ENCODE measurements around the gene ARHGAP9.

Gene ARHGAP9

DNA sequence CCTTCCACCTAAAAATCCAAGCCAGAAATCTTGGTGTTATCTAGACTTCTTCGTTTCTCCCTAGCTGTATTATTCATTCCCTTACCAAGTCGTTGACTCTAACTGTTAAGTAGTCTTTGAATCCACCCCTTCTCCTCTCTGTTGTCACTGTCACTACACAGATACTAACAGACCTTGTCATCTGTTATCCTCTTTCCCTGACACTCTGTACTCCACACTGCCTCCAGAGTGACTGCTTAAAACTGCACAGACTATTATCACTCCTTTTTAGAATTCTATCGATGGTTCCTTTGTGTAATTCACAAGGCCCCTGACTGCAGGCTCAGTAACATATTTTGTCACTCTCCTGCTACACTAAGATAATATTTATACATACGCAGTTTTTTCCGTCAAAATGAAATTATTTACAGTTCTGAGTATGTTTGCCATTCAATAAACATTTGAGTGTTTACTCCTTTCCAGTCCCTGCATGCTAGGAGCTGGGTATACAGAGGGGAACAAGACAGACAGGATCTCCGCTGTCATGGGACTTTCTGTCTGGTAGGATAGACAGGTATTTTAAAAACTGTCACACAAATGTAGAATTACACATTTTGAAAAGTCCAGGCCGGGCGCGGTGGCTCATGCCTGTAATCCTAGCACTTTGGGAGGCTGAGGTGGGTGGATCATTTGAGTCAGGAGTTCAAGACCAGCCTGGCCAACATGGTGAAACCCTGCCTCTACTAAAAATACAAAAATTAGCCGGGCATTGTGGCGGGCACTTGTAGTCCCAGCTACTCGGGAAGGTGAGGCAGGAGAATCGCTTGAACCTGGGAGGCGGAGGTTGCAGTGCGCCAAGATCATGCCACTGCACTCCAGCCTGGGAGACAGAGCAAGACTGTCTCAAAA, 12.0 kb upstream of the ARHGAP9 start:
- no peak for DNase-seq

DNA sequence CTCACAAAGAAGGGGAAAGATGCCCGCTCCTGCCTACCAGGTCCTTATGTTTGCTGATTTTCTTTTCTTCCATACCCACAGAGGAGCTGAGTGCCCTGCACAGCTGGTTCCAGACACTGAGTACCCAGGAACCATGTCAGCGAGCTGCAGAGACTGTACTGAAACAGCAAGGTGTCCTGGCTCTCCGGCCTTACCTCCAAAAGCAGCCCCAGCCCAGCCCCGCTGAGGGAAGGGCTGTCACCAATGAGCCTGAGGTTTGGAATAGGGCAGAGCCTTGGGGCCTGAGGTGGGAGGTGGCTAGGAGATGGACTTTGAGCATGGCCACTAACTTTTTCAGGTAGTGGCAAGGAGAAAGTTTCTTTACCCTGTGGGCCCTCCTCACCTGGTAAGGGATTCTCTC, 10.5 kb upstream of the ARHGAP9 start:
- no peak for DNase-seq

DNA sequence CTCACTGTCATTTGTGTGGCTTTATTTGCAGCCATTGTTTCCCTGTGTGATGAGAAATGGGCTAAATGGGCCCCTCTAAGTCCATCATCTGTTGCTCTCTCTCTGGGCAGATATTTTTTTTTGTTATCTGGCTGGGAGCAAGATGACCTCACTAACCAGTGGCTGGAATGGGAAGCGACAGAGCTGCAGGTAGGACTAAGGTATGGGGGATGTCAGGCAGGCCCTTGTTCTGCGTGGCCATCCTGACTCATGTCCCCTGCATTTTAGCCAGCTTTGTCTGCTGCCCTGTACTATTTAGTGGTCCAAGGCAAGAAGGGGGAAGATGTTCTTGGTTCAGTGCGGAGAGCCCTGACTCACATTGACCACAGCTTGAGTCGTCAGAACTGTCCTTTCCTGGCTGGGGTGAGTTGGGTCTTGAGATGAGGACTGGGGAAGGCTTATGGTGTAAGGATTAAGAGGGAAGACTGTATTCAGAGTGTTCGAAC, 9.5 kb upstream of the ARHGAP9 start:
- no peak for DNase-seq

DNA sequence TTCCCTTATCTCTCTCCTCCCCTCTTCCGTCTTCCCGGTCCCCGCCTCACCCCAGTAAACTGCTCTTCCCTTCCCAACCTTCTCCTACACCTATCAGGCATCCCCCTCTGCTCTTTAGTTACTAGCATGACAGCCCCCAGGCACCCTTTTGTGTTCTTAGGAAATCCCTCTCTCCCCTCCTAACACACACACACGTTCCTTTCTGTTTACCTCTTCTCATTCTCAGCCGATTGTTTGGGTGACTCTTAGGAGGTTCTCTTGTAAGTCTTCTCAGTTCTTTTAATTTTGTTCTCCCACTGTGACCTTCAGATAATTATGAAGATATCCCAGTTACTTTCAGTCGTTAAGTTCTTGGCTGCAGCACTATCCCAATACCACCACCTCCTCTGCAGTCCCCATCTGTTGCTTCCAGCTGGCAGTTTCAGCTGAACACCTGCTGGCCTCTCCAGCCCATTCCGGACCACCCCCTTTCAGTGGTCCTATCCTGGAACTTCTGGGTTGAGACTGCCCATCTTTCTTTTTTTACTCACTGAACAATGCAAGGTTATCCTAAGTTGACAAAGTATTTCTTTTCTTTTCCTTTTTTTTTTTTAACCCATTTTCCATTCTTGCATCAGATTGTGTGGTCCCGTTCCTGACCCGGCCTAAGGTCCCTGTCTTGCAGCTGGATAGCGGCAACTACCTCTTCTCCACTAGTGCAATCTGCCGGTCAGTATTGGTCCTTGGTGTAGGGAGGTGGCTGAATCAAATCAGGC, 8.9 kb upstream of the ARHGAP9 start:
- no peak for DNase-seq

DNA sequence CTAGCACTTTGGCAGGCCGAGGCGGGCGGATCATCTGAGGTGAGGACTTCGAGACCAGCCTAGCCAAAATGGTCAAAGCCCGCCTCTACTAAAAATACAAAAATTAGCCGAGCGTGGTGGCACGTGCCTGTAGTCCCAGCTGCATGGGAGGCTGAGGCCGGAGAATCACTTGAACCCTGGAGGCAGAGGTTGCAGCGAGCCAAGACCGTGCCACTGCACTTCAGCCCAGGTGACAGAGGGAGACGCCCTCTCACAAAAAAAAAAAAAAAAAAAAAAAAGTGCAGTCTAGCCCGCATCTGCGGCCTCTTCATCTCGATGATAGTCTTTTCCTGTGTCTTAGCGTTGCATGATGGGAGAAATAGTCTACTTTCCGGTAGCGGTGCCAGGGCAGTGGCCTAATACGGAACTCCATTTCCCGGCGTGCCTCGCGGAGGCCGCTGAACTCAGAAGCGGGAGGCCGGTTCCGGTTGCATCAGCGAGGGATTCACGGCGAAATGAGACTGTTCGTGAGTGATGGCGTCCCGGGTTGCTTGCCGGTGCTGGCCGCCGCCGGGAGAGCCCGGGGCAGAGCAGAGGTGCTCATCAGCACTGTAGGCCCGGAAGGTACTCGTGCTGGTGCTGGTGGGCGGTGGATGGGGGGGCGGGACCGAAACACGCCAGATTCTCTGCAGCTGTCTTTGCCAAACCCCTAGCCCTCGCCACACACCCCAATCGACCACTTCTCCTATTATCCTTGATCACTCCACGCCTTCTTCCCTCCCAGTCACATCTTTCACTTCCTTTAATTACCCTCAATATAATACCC, 8.1 kb upstream of the ARHGAP9 start, which contains the start of gene MARS1:
Gene MARS1 (plus strand): TSS at position 472 of the 805 bp plus-strand sequence. CDS start 23 bp downstream, at position 495.
- DNase-seq = peak; percentile 93

DNA sequence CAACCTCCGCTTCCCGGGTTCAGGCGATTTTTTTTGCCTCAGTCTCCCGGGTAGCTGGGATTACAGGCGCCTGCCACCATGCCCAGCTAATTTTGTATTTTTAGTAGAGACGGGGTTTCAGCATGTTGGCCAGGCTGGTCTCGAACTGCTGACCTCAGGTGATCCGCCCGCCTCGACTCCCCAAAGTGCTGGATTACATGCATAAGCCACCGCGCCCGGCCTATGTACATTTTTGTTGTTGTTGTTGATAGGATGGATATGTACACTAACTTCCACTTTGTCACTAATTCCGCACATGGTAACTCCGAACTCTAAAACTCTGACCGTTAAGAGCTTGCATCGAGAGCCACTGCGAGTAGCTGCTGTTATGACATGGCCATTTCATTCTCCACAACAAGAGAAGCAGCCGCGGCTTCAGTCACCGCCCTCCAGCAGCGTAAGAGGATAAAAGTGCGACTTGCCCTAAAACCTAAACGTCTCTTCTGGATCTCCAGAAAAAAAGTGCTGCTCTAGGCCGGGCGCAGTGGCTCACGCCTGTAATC, 7.5 kb upstream of the ARHGAP9 start:
- no peak for DNase-seq

GRCh38 chr12:57485695-57486094, 6.0 kb upstream of the ARHGAP9 start:
- DNase-seq = no peak

GRCh38 chr12:57483466-57483865, 3.8 kb upstream of the ARHGAP9 start:
- DNase-seq = no peak

- DNase-seq = no peak
Measured at GRCh38 chr12:57481671-57482070, 2.0 kb upstream of the ARHGAP9 start.

DNA sequence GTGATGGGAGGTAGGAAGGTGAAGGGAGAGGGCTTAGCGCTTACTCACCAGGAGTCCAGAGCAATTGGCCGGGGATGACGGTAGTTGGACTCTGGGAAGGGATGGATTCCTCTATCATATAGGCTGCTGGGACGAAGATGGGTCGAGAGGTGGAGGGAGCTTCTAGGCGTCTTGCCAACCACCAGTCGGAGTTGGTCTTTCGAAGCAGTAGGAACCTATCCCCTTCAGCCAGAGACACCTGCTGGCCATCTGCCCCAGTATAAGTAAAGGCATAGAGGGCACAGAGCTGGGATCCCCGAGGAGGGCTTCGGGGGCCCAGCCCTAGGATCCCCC, 657 bp downstream of the ARHGAP9 start:
- DNase-seq = no peak

DNA sequence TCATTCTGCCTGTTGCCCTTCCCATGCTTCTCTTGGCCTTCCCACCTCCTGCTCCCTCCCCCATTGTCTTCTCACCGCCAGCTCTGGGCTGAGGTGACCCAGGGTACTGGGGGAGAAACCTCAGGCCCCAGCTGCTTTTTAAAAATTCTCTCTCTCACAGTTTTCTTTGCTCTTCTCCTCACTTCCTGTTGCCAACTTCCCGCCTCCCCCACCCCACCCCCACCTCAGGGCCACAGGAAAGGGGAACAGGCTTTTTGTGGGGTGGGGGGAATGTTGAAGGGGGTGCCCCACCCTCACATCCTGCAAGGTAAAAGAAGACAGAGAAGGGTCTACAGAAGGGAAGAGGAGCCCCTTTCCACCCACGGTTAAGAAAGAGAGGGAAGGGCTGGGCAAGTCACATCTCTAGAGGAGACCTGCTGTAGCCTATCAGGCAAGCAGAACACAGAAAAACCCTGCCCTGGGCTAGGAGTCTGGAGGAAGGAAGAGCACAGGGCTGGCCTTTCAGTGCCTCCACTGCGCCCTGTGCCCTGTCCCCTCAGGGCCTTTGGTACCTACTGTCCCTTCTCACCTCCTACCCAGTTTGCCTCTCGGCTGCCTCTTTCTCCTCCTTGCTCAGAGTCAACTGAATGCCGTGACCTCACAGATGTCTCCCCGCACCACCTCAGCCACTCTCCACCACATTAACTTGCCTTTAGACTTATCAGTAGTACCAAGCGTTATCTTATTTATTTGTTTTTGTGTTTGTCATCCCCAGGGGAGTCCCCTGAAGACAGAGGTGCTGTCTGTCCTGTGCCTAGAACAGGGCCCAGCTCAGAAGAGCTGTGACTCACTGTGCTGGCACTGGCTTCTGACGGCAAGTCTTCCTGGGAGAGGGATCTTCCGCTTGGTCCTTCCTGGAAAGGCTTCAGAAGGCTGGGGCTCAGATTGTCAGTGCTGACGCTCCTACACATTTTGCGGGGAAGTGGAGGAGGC, 1.7 kb downstream of the ARHGAP9 start:
- no peak for DNase-seq

DNA sequence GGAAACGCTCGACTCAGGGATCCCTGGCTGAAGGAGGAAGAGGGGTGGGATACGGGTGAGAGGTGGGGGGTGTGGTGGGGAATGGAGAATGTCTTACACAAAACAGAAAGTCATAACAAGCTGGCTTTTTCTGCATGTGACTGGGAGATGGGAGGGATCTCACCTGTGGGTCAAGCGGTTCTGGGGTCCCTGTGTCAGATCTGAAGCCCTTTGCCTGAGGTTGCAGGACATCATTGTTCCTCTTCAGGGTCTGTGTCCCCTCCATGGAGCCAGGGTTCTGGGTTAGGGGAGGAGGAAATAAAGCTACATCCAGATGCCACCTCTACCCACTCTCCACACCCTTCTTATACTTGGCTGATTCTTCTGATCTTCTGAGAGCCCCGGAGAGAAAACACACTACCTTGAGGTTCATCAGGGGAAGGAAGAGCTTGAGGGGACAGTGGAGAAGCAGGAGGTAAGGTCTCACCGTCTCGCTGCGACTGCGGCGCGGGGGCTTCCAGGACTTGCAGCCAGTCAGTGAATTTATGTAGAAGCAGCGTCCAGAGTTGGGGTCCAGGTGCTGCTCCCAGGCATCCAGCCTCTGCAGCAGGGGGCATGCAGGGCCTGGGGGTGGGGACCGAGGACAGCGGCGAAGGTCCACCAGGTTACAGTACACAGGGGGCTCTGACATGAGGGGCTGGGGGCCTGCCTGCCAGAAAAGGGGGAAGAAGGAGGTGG, 2.5 kb downstream of the ARHGAP9 start:
- no peak for DNase-seq

DNA sequence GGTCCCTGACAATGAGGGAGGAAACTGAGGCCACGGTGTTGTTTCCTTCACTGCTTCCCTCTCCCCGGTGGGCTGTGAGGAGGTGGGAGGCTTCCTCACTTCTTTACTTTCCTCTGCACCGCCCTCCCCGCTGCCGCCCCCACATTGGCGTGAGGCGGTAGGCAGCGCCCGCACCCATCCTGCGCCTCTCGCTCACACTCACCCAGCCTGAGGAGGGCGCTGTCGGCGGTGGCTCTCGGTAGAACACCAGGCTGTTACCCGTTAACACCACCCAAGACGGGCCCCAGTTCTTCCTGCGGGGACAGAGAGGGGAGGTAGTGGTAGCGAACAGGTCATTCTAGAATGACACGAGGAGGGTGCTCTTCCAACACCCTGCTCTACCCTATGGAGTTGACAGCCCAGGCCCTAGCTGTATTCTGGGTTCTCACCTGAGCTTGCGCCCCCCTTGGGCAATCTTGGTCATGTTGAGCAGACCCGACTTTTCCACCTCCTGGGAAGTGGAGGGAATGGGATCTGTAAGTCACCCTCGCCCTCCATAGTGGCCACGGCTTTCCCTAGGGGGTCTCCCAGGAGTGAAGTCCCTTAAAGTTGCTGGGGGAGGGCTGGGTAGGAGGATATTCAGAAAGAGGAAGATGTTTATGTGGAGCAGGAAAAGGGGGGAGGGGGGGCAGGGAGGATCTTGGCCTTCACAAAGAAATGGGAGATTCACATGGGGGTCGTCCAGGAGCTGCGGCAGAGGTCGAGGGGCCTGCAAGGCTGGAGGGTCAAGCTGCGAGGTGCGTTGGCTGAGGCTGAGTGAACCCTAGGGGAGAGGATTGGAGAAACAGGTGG, 3.3 kb downstream of the ARHGAP9 start:
- DNase-seq = no peak

DNA sequence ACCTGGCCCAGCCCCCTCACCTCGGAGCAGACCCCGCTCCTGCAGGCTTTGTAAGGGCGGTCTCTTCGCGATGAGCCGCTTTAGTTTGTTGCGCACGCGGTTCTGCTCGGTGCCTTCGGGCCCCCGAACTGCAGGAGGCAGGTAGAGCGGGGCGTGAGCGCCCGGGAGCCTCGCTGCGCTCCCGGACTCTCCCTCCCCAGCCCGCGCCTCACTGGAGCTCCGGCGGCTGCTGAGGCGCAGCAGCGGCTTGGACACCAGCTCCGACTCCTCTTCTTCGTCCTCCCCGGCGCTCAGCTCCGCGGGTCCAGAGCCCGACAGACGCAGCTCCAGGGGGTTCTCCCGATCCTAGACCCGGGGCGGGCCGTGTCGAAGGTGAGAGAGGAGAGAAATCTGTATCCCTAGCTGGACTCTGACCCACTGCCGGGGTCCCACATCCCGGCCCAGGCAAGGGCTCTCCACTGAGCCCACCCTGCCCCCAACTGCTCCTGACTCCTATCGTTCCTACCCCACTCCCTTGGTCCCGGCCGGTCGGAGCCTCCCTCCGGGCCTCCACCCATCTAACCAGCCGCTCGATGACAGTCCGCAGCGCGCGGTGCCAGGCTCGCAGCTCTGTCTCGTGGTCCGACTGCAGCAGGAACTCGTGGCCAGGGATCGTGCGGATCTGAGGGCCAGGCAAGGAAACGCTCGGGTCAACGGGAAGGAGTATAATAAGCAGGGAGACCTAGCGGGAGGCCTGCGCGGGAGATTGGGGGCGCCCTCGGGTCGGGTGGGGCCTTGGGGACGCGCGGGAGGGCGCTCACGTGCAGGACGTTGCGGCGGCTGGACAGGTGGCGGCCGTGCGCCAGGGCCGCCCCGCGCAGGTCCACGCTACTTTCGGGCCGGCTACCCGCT, 4.2 kb downstream of the ARHGAP9 start:
- no peak for DNase-seq

GRCh38 chr12:57474862-57475261, 4.8 kb downstream of the ARHGAP9 start:
- no peak for DNase-seq

DNA sequence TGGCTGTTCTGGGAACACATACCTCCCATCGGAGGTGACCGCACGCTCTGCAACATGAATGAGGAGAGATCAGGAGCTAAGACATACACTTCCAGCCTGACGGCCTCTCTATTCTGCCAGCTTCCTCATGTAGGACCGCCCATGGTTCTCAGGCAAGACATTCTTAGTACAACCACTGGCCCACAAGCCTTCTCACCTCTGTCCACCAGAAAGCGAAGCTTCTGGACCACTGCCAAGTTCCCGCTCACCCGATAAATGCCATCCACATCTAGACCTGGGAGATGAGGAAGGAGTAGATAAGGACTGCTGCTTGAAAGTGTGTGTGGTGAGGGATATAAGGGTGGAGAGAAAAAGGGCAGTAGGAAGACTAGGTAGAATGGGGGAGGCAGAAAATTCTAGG, 5.2 kb downstream of the ARHGAP9 start:
- no peak for DNase-seq

DNA sequence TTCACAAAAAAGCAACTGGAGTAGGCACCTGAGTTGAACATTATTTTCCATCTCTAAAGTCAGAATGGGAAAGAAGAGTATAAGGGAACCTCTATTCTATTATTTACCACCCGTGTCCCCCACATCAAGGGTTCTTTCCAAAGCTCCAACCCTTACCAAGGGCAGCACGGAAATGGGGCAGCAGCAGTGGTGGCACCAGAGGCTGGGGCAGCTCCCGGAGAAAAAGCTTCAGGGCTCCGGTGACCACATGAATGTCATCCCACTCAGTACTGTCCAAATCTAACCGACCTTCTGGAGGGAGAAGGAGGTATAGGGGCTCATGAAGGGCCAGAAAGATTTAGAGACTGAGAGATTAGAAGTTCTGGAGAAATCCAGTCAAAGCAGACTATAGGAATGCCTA, 5.8 kb downstream of the ARHGAP9 start:
- DNase-seq = no peak

GRCh38 chr12:57473392-57473791, 6.3 kb downstream of the ARHGAP9 start:
- DNase-seq = no peak

DNA sequence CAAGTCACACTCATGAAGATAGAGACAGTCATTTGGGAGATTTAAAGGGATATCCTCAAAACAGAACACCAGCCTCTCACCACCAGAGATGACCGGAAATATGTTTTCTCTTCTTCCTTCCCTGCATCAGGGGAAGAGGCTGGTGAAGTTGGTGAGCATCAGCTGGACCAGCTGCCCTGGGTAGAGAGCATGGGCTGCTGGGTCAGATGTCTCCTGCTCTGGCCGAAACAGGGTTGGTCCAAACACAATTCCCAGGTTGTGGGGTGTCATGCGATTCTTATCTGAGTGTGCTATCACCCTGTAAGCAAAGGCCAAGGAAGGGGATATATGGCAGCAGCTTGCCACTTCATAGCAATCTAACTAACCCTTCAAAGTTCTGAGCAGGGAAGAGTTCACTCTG, 7.3 kb downstream of the ARHGAP9 start:
- DNase-seq = no peak

Data from NCI-H187 treated with DMSO at 0.1 percent for 48 hours (cell line).